HG02588 (cell line): ENCODE data around the gene ADAMTS2.

Experiments
- ATAC-seq: cut with Tn5 transposase; IDR thresholded peaks from one replicate; pipeline ENCODE4 v1.9.1; 2021; ENCODE audit warnings: mild to moderate bottlenecking, moderate library complexity; ENCODE audit not compliant: unreplicated experiment

Gene ADAMTS2

DNA sequence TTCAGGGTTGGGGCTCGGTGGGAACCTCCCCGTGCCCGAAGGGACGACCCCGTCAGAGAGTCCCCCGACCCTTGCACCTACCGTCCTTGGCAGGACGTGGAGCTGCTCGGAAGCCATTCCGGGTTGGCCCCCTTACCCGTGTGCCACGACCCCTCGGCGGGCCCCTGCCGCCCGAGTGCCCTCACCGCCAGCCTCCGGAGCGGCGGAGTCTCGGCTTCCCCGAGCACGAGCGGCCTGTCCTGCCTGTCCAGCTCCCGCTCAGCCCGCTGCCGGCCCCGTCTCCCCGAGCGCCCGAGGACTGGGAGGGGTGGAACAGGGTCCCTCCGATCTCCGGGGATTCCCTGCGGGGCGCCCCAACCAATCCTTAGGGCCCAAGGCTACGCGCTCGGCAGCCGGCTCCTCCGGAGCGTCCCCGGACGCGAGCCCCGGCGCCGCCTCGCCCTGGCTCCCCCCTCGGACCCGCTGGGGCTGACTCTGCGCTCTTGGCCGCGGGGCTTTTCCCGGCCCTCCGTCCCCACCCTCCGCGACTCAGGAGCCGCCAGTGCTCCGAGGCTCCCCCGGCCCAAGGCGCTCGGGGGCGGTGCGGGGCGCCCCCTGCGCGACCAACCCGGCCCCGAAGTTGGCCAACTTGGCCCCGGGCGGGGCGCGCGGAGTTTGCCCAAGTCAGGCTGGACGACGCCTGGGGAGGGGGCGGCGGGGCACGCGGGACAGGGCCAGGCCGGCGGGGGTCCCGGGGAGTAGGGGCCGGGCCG lies 654 bp downstream of the ADAMTS2 start:
- ATAC-seq, result no peak

DNA sequence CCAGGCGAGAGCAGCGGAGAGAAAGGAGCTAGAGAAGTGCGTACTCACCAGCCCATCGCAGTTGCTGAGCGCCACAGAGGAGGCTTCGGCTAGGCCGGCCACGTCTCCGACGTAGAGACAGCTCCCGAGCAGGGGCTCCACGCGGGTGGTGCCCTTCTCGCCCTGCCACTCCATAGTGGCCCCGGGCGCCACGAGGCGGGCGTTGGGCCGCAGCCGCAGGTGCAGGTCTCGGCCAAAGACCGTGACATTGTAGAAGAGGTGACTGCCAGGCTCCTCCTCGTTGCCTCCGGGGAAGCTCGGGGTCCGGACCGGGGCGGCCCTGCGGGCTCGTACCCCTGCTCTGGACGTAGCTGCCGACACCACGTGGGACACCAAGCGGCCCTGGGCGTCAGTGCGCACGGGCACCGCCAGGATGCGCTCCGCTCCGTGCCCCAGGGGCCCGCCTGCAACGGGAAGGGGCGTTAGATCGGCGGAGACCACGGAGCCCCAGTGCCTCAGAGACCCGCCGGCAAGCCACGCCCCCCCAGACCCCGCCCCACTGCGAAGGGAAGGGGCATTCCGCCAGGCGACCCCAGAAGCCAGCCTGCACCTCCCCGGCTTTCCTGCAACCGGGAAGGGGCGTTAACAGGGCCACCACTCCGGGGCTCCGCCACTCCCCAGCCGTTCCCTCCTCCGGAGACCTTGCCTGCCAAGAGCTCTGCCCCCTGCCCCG lies 1.4 kb downstream of the ADAMTS2 start:
- no peak for ATAC-seq

DNA sequence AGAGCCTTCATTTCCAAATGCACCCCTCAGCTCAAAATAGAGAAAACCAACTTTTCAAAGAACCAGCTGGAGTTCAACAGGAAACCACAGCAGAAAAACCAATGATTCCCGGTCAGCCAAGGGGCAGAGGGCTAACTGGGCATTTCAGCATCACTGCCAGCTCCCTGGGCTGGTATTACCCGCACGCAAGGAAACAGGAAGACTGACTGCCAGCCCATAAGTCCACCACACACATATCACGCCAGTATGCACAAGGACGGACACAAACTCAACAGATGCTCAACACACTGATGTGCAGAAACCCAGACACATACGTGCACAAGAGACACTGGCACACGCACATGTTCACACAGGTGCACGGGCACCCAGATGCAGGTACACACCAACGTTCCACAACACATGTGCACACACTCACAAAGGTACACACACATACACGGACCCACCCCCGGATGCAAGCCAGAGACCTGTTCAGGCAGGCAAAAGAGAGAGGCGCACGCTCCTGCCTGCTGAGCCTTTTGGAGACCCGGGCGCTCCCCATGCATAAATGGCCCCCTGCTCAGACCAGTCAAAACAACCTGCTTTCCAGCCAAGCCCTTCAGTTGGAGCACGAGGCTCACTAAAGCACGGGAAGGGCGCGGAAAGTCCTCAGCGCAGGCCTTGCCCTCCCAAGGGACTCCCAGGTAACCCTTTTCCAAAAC lies 2.1 kb downstream of the ADAMTS2 start:
- no peak for ATAC-seq

DNA sequence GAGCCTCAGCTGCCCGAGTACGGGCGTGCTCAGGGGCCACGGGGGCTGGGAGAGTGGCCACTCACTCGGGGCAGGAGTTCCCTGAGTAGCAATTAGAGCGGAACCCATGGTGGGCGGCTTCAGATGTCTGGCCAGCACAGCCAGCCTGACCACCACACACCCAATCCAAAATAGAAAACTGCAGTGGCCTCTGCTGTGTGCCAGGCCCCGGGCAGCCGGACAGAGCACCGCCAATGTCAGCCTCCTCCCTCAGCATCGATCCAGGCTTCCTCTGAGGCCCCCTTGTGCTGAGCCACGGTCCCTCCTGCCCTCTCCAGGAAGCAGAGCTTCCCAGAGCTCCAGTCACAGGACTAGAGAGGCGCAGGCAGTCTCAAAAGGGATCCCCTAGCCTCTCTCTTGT lies 2.7 kb downstream of the ADAMTS2 start:
- no peak for ATAC-seq

DNA sequence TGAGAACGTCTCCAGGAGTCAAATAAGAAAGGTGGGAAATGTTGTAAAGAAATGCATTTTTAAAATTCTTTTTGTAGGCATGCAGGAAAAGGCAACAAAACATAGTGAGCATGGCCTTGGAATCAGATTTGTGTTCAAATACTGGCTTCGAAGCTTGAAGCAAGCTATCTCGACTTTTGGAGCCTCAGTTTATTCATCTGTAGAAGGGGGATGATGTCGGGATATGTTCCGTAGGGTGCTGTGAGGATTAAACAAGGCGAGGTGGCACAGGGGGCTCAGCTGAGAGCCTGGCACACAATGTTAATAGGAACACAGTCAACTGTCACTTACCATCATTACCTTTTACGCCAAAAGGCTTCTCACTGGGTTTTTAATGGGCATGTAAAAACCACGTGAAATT lies 4.8 kb downstream of the ADAMTS2 start:
- no peak for ATAC-seq

GRCh38 chr5:179339996-179340395 lies 5.3 kb downstream of the ADAMTS2 start:
- ATAC-seq, result no peak

DNA sequence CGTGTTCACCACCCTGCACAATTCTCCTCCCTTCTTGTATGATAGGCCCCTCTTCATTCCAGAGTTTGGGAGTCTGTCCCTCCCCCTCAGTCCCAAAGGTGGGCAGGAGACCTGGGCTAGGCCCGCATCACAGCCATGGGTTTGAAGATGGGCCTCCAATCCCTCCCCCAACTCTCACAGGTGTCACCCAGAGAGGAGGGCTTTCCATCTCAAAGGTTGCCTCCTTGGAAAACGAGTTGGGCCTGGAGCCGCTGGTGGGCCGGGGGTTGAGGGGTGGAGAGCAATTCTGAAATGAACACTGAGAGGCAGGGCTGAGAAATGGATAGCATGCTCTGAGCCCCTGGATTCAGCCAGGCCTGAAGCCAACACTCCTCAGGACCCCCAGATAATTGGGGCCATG lies 6.2 kb downstream of the ADAMTS2 start:
- no peak for ATAC-seq

DNA sequence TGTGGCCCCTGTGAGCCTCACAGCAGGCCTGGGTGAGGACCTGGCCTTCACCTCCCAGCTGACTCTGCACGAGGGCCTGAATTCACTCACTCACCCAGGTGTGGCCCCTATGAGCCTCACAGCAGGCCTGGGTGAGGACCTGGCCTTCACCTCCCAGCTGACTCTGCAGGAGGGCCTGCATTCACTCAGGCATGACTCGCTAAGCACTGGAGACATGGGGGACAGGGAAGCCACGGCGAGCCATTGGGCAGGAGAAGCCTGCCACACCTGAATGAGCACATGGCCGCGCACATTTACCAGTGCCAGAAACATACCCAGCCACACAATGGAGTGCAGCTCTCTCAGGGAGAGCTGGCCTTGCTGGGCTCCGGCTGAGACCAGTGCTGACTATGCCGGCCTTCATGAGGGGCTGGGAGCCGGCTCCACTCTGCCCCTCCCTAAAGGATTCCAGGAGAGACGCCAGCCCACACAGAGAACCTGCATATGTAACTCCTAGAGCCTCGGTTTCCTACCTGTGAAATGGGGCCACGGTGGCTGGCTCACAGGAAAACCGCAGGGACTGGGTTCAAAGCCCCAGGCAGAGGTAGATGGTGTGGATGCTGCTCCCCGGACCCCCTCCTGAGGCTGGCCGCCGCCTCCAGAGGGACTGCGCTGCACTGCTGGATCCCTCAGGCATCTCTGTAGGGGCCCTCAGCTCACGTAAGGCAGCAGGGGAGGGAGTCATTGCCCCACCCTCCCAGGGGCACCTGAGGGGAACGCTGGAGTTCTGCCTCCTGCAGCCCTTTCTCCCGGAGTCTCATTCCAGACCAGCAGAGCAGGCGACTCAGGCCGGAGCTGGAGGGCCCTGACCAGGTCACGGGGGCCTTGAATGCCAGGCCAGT lies 7.2 kb downstream of the ADAMTS2 start:
- ATAC-seq, result no peak

DNA sequence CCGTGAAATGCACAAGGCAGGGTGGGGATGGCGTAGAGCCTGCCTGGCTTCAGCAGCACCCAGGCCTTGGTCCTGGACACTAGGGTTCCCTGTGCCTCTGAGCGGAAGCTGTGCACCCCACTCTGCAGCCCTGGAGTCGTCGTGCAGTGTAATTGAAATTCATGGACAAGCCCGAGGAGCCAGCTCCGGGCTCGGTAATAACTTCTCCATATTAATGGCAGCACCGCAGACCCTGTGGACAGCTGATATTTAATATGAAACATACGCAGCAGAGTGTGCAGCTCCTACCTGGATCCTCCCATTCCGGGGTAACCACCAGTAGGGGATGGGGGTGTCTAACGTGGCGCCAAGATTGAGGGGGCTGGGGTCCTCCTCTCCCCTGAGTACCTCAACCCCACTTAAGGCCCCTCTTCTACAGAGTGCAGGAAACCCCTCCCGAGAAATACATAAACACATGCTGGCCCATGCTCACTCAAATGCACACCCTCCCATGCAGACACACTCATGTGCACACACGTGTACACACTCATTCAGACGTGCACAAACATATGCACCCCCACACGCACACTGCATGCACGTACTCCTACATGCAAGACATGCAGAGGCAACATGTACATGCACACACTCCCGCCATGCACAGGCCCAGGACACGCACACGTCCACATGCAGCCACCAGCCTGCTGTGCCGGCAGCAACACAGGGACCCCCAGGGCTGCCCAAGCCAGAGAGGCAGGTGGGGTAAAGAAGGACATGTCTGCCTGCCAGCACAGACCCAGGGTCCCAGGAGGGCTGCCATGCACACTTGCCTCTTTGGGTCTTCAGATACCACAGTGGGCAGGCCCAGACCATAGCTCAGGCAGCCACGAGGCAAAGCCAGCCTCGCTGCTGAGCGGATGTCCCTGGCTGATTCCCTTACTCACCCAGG lies 8.1 kb downstream of the ADAMTS2 start:
- no peak for ATAC-seq

GRCh38 chr5:179336126-179336870 lies 9.0 kb downstream of the ADAMTS2 start:
- ATAC-seq, result no peak

DNA sequence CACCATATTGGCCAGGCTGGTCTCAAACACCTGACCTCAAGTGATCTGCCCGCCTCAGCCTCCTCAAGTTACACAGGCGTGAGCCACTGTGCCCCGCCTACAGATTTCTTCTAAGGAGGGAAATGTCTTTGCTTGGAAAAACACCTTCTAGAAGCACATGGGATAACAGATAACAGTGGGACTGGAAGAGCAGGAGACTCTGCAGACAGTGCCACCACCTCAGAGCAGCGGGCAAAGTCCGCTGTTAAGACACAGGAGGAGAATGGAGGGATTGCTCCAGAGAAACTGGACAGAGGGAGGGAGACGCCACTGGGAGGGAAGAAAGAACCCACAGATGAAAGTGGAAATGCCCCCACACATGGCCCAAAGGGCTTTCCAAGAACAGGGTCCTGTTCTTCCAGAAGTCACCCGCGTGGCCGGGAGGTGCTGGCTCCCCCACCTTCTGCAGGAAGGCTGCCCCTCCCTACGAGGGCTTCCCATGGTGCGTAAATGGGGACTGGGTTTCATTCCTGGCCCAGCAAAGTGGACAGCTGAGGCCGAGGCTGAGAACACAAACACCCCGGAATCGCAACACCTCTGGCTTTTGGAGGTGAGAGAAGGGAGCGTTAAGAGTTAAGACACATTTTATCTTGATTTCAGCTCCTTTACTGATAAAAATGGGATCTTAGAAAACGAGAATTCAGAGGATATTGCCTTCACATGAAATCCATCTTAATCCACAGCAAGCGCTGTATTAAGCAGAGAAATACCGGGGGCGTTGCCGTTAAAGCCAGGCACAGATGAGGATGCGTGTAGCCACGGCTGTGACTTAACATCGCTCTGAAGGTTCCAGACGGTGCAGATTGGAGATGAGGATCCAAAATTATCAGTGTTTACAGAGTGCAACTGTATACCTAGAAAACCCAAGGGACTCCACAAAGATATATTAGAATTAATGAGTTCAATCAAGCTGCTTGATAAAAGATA lies 11.2 kb downstream of the ADAMTS2 start:
- ATAC-seq, result no peak

- ATAC-seq, result no peak
These were observed 12.4 kb downstream of the ADAMTS2 start for GRCh38 chr5:179332741-179333290.

GRCh38 chr5:179331591-179332375 lies 13.5 kb downstream of the ADAMTS2 start:
- ATAC-seq, result no peak

DNA sequence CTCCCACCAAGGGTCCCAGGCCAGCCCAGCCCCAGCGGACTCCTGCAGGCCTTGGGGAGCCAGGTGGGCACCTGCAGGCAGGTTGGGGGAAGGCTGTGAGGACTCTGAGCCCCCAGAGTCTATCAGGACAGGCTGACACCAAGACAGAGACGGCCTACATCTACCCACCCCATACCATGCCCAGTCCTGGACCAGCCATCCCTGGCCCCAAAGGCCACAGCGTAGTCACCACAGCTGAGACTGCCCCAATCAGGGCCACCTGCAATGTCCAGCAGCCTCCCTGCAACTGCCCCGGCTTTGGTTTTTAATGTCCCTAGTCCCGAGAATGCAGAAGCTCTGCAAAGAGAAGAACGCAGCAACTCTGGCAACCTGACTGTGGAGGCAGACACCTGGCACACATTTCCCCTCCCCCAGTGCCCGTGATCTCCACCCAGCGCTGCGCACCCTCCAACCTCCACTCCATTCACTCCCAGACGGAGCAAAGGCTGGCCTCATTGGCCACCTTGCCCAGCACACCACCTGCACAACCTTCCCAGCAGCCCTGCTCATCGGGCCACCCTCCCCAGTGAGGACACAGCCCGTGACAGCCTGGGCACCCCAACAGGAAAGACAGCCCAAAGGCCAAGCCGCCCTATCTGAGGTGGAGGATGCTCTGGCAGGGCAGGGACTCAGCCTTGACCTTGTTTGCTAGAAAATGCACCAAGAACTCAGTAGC lies 14.9 kb downstream of the ADAMTS2 start:
- no peak for ATAC-seq

DNA sequence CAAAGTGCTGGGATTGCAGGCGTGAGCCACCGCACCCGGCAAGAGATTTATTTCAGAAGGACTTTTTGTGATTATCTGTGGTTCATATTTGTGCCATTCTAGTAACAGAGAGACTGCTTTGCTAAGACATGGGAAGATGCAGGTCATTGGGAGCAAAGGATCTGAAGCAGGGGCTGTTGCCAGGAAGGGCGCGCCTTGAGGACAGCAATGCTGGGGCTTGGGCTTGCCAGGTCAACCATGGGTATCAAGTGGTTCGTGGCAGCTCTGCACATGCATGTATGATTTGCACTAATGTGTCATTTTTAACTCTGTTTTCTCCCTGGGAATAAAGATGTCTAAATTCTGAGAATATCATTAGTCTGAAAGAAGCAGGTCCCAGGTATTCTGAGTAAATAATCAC lies 17.0 kb downstream of the ADAMTS2 start:
- ATAC-seq, result no peak

DNA sequence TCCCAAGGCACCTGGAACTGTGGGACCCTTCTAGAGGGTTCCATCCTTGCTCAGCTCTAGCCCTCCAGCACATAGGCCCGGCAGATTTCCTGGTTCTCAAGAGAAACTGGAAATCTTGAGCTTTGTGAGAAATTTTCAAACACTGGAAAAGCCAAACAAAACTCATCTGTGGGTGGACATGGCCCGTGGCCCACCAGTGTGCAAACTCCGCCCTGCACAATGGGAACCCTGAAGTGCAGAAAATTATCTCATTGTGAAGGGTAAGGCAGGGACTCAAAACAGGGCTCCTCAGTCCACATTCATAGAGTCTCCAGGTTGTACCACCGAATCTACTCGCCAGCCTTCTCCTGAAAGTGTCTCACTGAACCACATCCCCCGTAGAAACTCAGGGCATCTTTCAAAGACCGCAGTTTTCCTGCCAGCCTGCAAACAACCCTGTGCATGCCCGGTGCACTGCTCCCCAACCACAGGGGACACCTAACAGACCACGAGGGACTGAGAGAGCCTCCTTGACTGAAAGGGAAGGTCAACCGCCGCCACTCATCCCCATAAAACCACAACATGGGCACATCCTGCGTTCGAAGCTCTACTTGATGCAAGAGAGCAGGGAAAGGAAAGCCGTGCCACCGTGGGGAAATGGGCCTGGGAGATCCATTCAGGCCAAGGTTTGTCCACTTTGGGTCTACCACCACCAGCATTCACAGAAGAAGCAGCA lies 18.1 kb downstream of the ADAMTS2 start:
- no peak for ATAC-seq
